Sigmoid colon (tissue), 4 donors: ENCODE measurements around the gene TTLL12.

Source experiments
- CTCF ChIP-seq, 4 experiments: fragments of 450-650 bp in 3 of 4; fragments of 200-600 bp in 1 of 4; IDR thresholded peaks; one replicate each; pipeline ENCODE4 v1.5.1; 2016 to 2019; ENCODE audit warnings: antibody characterized with exemption in 4 of 4, mild to moderate bottlenecking in 3 of 4, moderate library complexity in 2 of 4
- EP300 ChIP-seq, 4 donors: sonication (generic); formaldehyde crosslinking; IDR thresholded peaks; one replicate each; pipeline ENCODE4 v1.6.1; 2017; ENCODE audit warnings: antibody characterized with exemption in 4 of 4
- POLR2A ChIP-seq, 2 donors: fragments of 450-650 bp; IDR thresholded peaks; one replicate each; pipeline ENCODE4 v1.6.1; 2016; ENCODE audit warnings: antibody characterized with exemption in 2 of 2, mild to moderate bottlenecking in 2 of 2, moderate library complexity in 2 of 2
- POLR2AphosphoS5 ChIP-seq, 4 donors: sonication (generic); formaldehyde crosslinking; IDR thresholded peaks; one replicate each; pipeline ENCODE4 v1.6.1; 2017; ENCODE audit warnings: antibody characterized with exemption in 4 of 4

GRCh38 chr22:43174941-43175531 is 11.9 kb downstream of the TTLL12 start:
- TF ChIP-seq CTCF (IDR thresholded peaks at IDR 0.05) (no peak), POLR2A (IDR thresholded peaks at IDR 0.05) (no peak), POLR2AphosphoS5 (IDR thresholded peaks at IDR 0.05) (no peak), EP300 (IDR thresholded peaks at IDR 0.05) (no peak)
